HepG2 (cell line): ENCODE results near the gene MPP3. TPM values are rescaled to one million over a fixed set of nuclear protein-coding genes. Genes with fewer than 3 reads are reported as not detected.
A peak's percentile ranks its signal among the peaks of the same experiment; 100 is the strongest.

Source experiments
- ATF7 ChIP-seq, 2 experiments: fragments of 450-650 bp in 1 of 2; sonication (generic) in 1 of 2; formaldehyde crosslinking in 1 of 2; IDR thresholded peaks; 2 replicates each; pipeline versions ENCODE4 v1.4.0 to v1.6.1; 2016 to 2020; ENCODE audit warnings: antibody characterized with exemption in 1 of 2, mild to moderate bottlenecking in 1 of 2, missing genetic modification reagents in 1 of 2
- MATR3 ChIP-seq: sonication (generic); formaldehyde crosslinking; IDR thresholded peaks from 2 replicates; pipeline ENCODE4 v1.4.0; 2020; ENCODE audit warnings: missing genetic modification reagents
- MBNL3 ChIP-seq: fragments of 250-450 bp; sonication (Bioruptor Pico); conservative IDR thresholded peaks from 2 replicates; pipeline ENCODE4 v1.8.0; 2022; ENCODE audit warnings: mild to moderate bottlenecking, inconsistent platforms
- NR2F6 ChIP-seq, 2 experiments: IDR thresholded peaks; 2 replicates each; pipeline ENCODE4 v1.6.1; 2016; ENCODE audit warnings: antibody characterized with exemption in 1 of 2, mild to moderate bottlenecking in 1 of 2
- ZBTB21 ChIP-seq: sonication (generic); formaldehyde crosslinking; IDR thresholded peaks from 2 replicates; pipeline ENCODE4 v1.4.0; 2020; ENCODE audit warnings: missing genetic modification reagents
- ZBTB49 ChIP-seq: sonication (generic); formaldehyde crosslinking; IDR thresholded peaks from 2 replicates; pipeline ENCODE4 v1.4.0; 2020; ENCODE audit warnings: missing genetic modification reagents, borderline replicate concordance
- ZNF441 ChIP-seq: sonication (generic); formaldehyde crosslinking; IDR thresholded peaks from 2 replicates; pipeline ENCODE4 v1.7.0; 2021; ENCODE audit warnings: missing genetic modification reagents, borderline replicate concordance
- ZNF761 ChIP-seq: sonication (generic); formaldehyde crosslinking; conservative IDR thresholded peaks from 2 replicates; pipeline ENCODE4 v1.4.0; 2020; ENCODE audit warnings: mild to moderate bottlenecking, missing genetic modification reagents
- polyA plus RNA-seq, 8 experiments: library from polyadenylated mRNA; depleted of rRNA in 3 of 8; stranded (reverse) in 7 of 8; unstranded in 1 of 8; fragments of >200 nt; fragmentation: Illumina TruSeq in 4 of 8; extraction: Trizol in 4 of 8; gene quantifications; 2 replicates each; pipeline versions ENCODE4 v1.2.1 to v1.2.3, GENCODE V29; 2011 to 2016; ENCODE audit warnings: low read depth in 4 of 8, missing spikeins in 1 of 8, mixed read lengths in 1 of 8; ENCODE audit not compliant: insufficient read depth in 1 of 8
- total RNA-seq, 5 experiments: library from RNA; depleted of rRNA; stranded (reverse); fragments of >200 nt; fragmentation: Illumina TruSeq; extraction: Trizol; gene quantifications; 2 replicates each; pipeline ENCODE4 v1.2.3, GENCODE V29; 2016; ENCODE audit warnings: low read depth in 1 of 5
- TF ChIP-seq, protein P1 (sequence below): sonication (generic); formaldehyde crosslinking; IDR thresholded peaks from 2 replicates; pipeline ENCODE4 v1.5.0; 2020; ENCODE audit warnings: mild to moderate bottlenecking, missing genetic modification reagents
- TF ChIP-seq, protein P2 (sequence below): fragments of 450-650 bp; IDR thresholded peaks from 2 replicates; pipeline ENCODE4 v1.6.1; 2016
- TF ChIP-seq, protein P3 (sequence below): sonication (generic); formaldehyde crosslinking; IDR thresholded peaks from 2 replicates; pipeline ENCODE4 v1.5.1; 2020; ENCODE audit warnings: missing genetic modification reagents, mild to moderate bottlenecking, borderline replicate concordance

Gene MPP3
- total and polyA plus RNA-seq, 2 of the 13 experiments (the other 11 are each of a cell fraction or from before 2014, with no cell fraction given), result 0.91 to 1.8 TPM

GRCh38 chr17:43753493-43754129 lies 79.3 kb downstream of the MPP3 start (continued):
- TF ChIP-seq, protein P1, sequence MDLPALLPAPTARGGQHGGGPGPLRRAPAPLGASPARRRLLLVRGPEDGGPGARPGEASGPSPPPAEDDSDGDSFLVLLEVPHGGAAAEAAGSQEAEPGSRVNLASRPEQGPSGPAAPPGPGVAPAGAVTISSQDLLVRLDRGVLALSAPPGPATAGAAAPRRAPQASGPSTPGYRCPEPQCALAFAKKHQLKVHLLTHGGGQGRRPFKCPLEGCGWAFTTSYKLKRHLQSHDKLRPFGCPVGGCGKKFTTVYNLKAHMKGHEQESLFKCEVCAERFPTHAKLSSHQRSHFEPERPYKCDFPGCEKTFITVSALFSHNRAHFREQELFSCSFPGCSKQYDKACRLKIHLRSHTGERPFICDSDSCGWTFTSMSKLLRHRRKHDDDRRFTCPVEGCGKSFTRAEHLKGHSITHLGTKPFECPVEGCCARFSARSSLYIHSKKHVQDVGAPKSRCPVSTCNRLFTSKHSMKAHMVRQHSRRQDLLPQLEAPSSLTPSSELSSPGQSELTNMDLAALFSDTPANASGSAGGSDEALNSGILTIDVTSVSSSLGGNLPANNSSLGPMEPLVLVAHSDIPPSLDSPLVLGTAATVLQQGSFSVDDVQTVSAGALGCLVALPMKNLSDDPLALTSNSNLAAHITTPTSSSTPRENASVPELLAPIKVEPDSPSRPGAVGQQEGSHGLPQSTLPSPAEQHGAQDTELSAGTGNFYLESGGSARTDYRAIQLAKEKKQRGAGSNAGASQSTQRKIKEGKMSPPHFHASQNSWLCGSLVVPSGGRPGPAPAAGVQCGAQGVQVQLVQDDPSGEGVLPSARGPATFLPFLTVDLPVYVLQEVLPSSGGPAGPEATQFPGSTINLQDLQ (CRISPR knock-in tag), result no peak
- TF ChIP-seq ZBTB49, result no peak
- TF ChIP-seq ZNF441, result no peak
- TF ChIP-seq, protein P2, sequence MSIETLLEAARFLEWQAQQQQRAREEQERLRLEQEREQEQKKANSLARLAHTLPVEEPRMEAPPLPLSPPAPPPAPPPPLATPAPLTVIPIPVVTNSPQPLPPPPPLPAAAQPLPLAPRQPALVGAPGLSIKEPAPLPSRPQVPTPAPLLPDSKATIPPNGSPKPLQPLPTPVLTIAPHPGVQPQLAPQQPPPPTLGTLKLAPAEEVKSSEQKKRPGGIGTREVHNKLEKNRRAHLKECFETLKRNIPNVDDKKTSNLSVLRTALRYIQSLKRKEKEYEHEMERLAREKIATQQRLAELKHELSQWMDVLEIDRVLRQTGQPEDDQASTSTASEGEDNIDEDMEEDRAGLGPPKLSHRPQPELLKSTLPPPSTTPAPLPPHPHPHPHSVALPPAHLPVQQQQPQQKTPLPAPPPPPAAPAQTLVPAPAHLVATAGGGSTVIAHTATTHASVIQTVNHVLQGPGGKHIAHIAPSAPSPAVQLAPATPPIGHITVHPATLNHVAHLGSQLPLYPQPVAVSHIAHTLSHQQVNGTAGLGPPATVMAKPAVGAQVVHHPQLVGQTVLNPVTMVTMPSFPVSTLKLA, result peak; percentile 60
- no peak for TF ChIP-seq MBNL3 (CRISPR knock-in tag)
- TF ChIP-seq, protein P3, sequence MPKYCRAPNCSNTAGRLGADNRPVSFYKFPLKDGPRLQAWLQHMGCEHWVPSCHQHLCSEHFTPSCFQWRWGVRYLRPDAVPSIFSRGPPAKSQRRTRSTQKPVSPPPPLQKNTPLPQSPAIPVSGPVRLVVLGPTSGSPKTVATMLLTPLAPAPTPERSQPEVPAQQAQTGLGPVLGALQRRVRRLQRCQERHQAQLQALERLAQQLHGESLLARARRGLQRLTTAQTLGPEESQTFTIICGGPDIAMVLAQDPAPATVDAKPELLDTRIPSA (CRISPR knock-in tag), result no peak
- no peak for TF ChIP-seq NR2F6 (IDR thresholded peaks at IDR 0.05)
- TF ChIP-seq NR2F6 (CRISPR knock-in tag; IDR thresholded peaks at IDR 0.05), result no peak
- no peak for TF ChIP-seq MATR3 (CRISPR knock-in tag)
- peak; percentile 99 for TF ChIP-seq ATF7 (IDR thresholded peaks at IDR 0.05)
- no peak for TF ChIP-seq ATF7 (CRISPR knock-in tag; IDR thresholded peaks at IDR 0.05)
- TF ChIP-seq ZNF761 (CRISPR knock-in tag), result no peak
- 0 out of 2 replicates have a peak, but pooled peaks have one; percentile 47 for TF ChIP-seq ZBTB21 (CRISPR knock-in tag)
- TF ChIP-seq, all 625 proteins: peak for 4

Other genes starting within 250 kb of the MPP3 start
- gene MEOX1, start 171.2 kb downstream of the MPP3 start, total RNA-seq (2016; rRNA removed; fragmentation: Illumina TruSeq; extraction: Trizol), result not detected in 2 replicates
- not detected in 2 replicates for gene MEOX1, start 171.2 kb downstream of the MPP3 start, polyA plus RNA-seq (2011; rRNA removed)
- gene SOST, start 74.4 kb downstream of the MPP3 start, total RNA-seq (2016; rRNA removed; fragmentation: Illumina TruSeq; extraction: Trizol), result not detected in 2 replicates
- not detected in 2 replicates for gene SOST, start 74.4 kb downstream of the MPP3 start, polyA plus RNA-seq (2011; rRNA removed)
- gene DUSP3, start 54.2 kb downstream of the MPP3 start, total RNA-seq (2016; rRNA removed; fragmentation: Illumina TruSeq; extraction: Trizol), result 60.0 and 73.6 TPM in 2 replicates
- 71.5 and 77.4 TPM in 2 replicates for gene DUSP3, start 54.2 kb downstream of the MPP3 start, polyA plus RNA-seq (2011; rRNA removed)
- gene CFAP97D1, start 52.7 kb downstream of the MPP3 start, total RNA-seq (2016; rRNA removed; fragmentation: Illumina TruSeq; extraction: Trizol), result 0.02 TPM in 1 of 2 replicates, not detected in the other
- gene CFAP97D1, start 52.7 kb downstream of the MPP3 start, polyA plus RNA-seq (2011; rRNA removed), result not detected in 2 replicates
- gene CD300LG, start 14.0 kb upstream of the MPP3 start, total RNA-seq (2016; rRNA removed; fragmentation: Illumina TruSeq; extraction: Trizol), result not detected in 2 replicates
- not detected in 2 replicates for gene CD300LG, start 14.0 kb upstream of the MPP3 start, polyA plus RNA-seq (2011; rRNA removed)
- gene MPP2, start 74.4 kb upstream of the MPP3 start, total RNA-seq (2016; rRNA removed; fragmentation: Illumina TruSeq; extraction: Trizol), result 0.20 and 0.44 TPM in 2 replicates
- 1.7 and 2.2 TPM in 2 replicates for gene MPP2, start 74.4 kb upstream of the MPP3 start, polyA plus RNA-seq (2011; rRNA removed)
- not detected in 2 replicates for gene PPY, start 109.3 kb upstream of the MPP3 start, total RNA-seq (2016; rRNA removed; fragmentation: Illumina TruSeq; extraction: Trizol)
- gene PPY, start 109.3 kb upstream of the MPP3 start, polyA plus RNA-seq (2011; rRNA removed), result not detected in 2 replicates
- gene PYY, start 120.8 kb upstream of the MPP3 start, total RNA-seq (2016; rRNA removed; fragmentation: Illumina TruSeq; extraction: Trizol), result not detected in 2 replicates
- 0.24 and 0.25 TPM in 2 replicates for gene PYY, start 120.8 kb upstream of the MPP3 start, polyA plus RNA-seq (2011; rRNA removed)
- gene NAGS, start 171.5 kb upstream of the MPP3 start, total RNA-seq (2016; rRNA removed; fragmentation: Illumina TruSeq; extraction: Trizol), result 3.0 and 4.3 TPM in 2 replicates
- gene NAGS, start 171.5 kb upstream of the MPP3 start, polyA plus RNA-seq (2011; rRNA removed), result 5.1 and 10.3 TPM in 2 replicates
- 50.0 and 72.0 TPM in 2 replicates for gene TMEM101, start 181.8 kb upstream of the MPP3 start, total RNA-seq (2016; rRNA removed; fragmentation: Illumina TruSeq; extraction: Trizol)
- 100 and 107 TPM in 2 replicates for gene TMEM101, start 181.8 kb upstream of the MPP3 start, polyA plus RNA-seq (2011; rRNA removed)
- gene LSM12, start 233.5 kb upstream of the MPP3 start, total RNA-seq (2016; rRNA removed; fragmentation: Illumina TruSeq; extraction: Trizol), result 52.8 and 58.4 TPM in 2 replicates
- gene LSM12, start 233.5 kb upstream of the MPP3 start, polyA plus RNA-seq (2011; rRNA removed), result 43.3 and 55.7 TPM in 2 replicates
- 18.8 and 38.5 TPM in 2 replicates for gene G6PC3, start 237.6 kb upstream of the MPP3 start, total RNA-seq (2016; rRNA removed; fragmentation: Illumina TruSeq; extraction: Trizol)
- gene G6PC3, start 237.6 kb upstream of the MPP3 start, polyA plus RNA-seq (2011; rRNA removed), result 75.8 and 76.1 TPM in 2 replicates